Measurements from ENCODE around the gene KCNA4. TPM values are rescaled to one million over a fixed set of nuclear protein-coding genes. Genes with fewer than 3 reads are reported as not detected.

The KCNA4 gene
- total and polyA plus RNA-seq, 2 donors (not counting 3 experiments of a cell fraction or from before 2014, with no cell fraction given), result not detected

- Histone ChIP-seq H3K27me3 (ENCODE audit: control insufficient read depth in 2 of 2, insufficient read depth in 2 of 2, low read length in 2 of 2) (no peaks in the 10 kb centered on the region), H3K27ac (ENCODE audit: insufficient read depth, low read depth, low read length) (no peak overlapping the region), H3K9me3 (replicated peaks; ENCODE audit: control insufficient read depth, insufficient read depth, low read length) (no peaks in the 10 kb centered on the region), H3K9ac (replicated peaks; ENCODE audit: extremely low read depth, insufficient read depth, low read length) (no peak overlapping the region), H3K79me2 (ENCODE audit: control insufficient read depth, insufficient read depth, low read length) (no peaks in the 10 kb centered on the region), H4K20me1 (replicated peaks; ENCODE audit: control insufficient read depth, extremely low read depth, insufficient read depth, low read length) (no peaks in the 10 kb centered on the region), H3K4me2 (ENCODE audit: insufficient read depth, low read length) (no peak overlapping the region), H3K4me3 (replicated peaks in 1 of 3; ENCODE audit: insufficient read depth in 1 of 3, low read depth in 1 of 3, low read length in 3 of 3) (no peak overlapping the region), H3K9me1 (replicated peaks; ENCODE audit: control insufficient read depth, extremely low read depth, insufficient read depth, low read length) (no peaks in the 10 kb centered on the region), H3K36me3 (ENCODE audit: control insufficient read depth in 2 of 2, extremely low read depth in 1 of 2, insufficient read depth in 2 of 2, low read length in 2 of 2) (no peaks in the 10 kb centered on the region), H2AFZ (ENCODE audit: low read depth, low read length) (no peak overlapping the region), H3K4me1 (ENCODE audit: control insufficient read depth, extremely low read depth, insufficient read depth, low read length) (no peaks in the 10 kb centered on the region)
- dilution Hi-C loops (cut with MboI; ENCODE audit: extremely low pct_ligation_motif_present, low sequenced_read_pairs) (no loop called here), intact Hi-C loops (cut with micrococcal nuclease) (no loop called here)
- FAIRE-seq (no peak), DNase-seq (ENCODE audit: low read depth, low spot score) (no peak)
- POLR2A ChIA-PET, result no interaction called here
- TF ChIP-seq MAX (IDR thresholded peaks at IDR 0.05; ENCODE audit: insufficient read depth, insufficient read length), result no peak
- TF ChIP-seq EZH2 (IDR thresholded peaks at IDR 0.05; ENCODE audit: borderline replicate concordance, low read depth, low read length, severe bottlenecking), result no peak
- no peak for TF ChIP-seq FOS (IDR thresholded peaks at IDR 0.05; ENCODE audit: borderline replicate concordance, insufficient read depth, low read length)
- TF ChIP-seq GATA2 (IDR thresholded peaks at IDR 0.05; ENCODE audit: insufficient read depth, insufficient read length, low read depth, low read length), result no peak
- TF ChIP-seq POLR2A (IDR thresholded peaks at IDR 0.05; ENCODE audit: low read depth, low read length), result no peak
- CTCF ChIA-PET, result no interaction called here
- BruUV-seq (replicated peaks), result no TSS peak
Observed at GRCh38 chr11:30006876-30007275, 10.0 kb downstream of the KCNA4 start.

GRCh38 chr11:30002157-30002785, 14.6 kb downstream of the KCNA4 start:
- ChIA-PET POLR2A (no interaction called here), CTCF (no interaction called here)
- Histone ChIP-seq H4K20me1 (replicated peaks; ENCODE audit: control insufficient read depth, extremely low read depth, insufficient read depth, low read length) (no peaks in the 10 kb centered on the region), H3K36me3 (ENCODE audit: control insufficient read depth in 2 of 2, extremely low read depth in 1 of 2, insufficient read depth in 2 of 2, low read length in 2 of 2) (no peaks in the 10 kb centered on the region), H3K9me1 (replicated peaks; ENCODE audit: control insufficient read depth, extremely low read depth, insufficient read depth, low read length) (no peaks in the 10 kb centered on the region), H3K9me3 (replicated peaks; ENCODE audit: control insufficient read depth, insufficient read depth, low read length) (no peaks in the 10 kb centered on the region), H3K27ac (ENCODE audit: insufficient read depth, low read depth, low read length) (no peak overlapping the region), H2AFZ (ENCODE audit: low read depth, low read length) (no peak overlapping the region), H3K4me1 (ENCODE audit: control insufficient read depth, extremely low read depth, insufficient read depth, low read length) (no peaks in the 10 kb centered on the region), H3K4me2 (ENCODE audit: insufficient read depth, low read length) (no peak overlapping the region), H3K4me3 (replicated peaks in 1 of 3; ENCODE audit: insufficient read depth in 1 of 3, low read depth in 1 of 3, low read length in 3 of 3) (no peak overlapping the region), H3K9ac (replicated peaks; ENCODE audit: extremely low read depth, insufficient read depth, low read length) (no peak overlapping the region), H3K27me3 (ENCODE audit: control insufficient read depth in 2 of 2, insufficient read depth in 2 of 2, low read length in 2 of 2) (no peaks in the 10 kb centered on the region), H3K79me2 (ENCODE audit: control insufficient read depth, insufficient read depth, low read length) (no peaks in the 10 kb centered on the region)
- no peak for TF ChIP-seq CTCF (IDR thresholded peaks at IDR 0.05; ENCODE audit: extremely low read depth in 1 of 2, insufficient read depth in 1 of 2, low read depth in 1 of 2, low read length in 2 of 2)
- no peak for TF ChIP-seq GATA2 (IDR thresholded peaks at IDR 0.05; ENCODE audit: insufficient read depth, insufficient read length, low read depth, low read length)
- no peak for TF ChIP-seq POLR2AphosphoS5 (IDR thresholded peaks at IDR 0.05; ENCODE audit: insufficient read depth, low read depth, low read length)
- no peak for TF ChIP-seq MYC (IDR thresholded peaks at IDR 0.05; ENCODE audit: low read depth, low read length)
- TF ChIP-seq POLR2A (IDR thresholded peaks at IDR 0.05; ENCODE audit: low read depth, low read length), result no peak
- TF ChIP-seq FOS (IDR thresholded peaks at IDR 0.05; ENCODE audit: borderline replicate concordance, insufficient read depth, low read length), result no peak
- no peak for TF ChIP-seq EZH2 (IDR thresholded peaks at IDR 0.05; ENCODE audit: borderline replicate concordance, low read depth, low read length, severe bottlenecking)
- no peak for TF ChIP-seq JUN (IDR thresholded peaks at IDR 0.05; ENCODE audit: borderline replicate concordance, insufficient read depth, insufficient read length, low read depth)
- dilution Hi-C loops (cut with MboI; ENCODE audit: extremely low pct_ligation_motif_present, low sequenced_read_pairs), result no loop called here
- DNase-seq (ENCODE audit: low read depth, low spot score), result no peak
- intact Hi-C loops (cut with micrococcal nuclease), result no loop called here
- no peak for FAIRE-seq
- no TSS peak for BruUV-seq (replicated peaks)

Data from endothelial cell of umbilical vein (primary cell).